KBM-7 (cell line): Measurements from ENCODE around the gene VSTM1.
A peak's percentile ranks its signal among the peaks of the same experiment; 100 is the strongest.
"Not testable (repeated sequence)": the region's sequence is repeated elsewhere in the genome, so short reads cannot be mapped to it uniquely, and the experiment has no call there.

ENCODE experiments used
- DNase-seq: peaks from one replicate; pipeline ENCODE4 v3.0.0-alpha.2; 2015
- in situ Hi-C: fragments of 300-500 bp; cut with MboI; formaldehyde crosslinking; loops from 2 replicates; pipeline ENCODE4 v1.14.3; 2020; ENCODE audit warnings: low sequenced_read_pairs, low pct_unique_long_range_greater_than_20kb, mixed read lengths

Gene VSTM1, protein sequence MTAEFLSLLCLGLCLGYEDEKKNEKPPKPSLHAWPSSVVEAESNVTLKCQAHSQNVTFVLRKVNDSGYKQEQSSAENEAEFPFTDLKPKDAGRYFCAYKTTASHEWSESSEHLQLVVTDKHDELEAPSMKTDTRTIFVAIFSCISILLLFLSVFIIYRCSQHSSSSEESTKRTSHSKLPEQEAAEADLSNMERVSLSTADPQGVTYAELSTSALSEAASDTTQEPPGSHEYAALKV

DNA sequence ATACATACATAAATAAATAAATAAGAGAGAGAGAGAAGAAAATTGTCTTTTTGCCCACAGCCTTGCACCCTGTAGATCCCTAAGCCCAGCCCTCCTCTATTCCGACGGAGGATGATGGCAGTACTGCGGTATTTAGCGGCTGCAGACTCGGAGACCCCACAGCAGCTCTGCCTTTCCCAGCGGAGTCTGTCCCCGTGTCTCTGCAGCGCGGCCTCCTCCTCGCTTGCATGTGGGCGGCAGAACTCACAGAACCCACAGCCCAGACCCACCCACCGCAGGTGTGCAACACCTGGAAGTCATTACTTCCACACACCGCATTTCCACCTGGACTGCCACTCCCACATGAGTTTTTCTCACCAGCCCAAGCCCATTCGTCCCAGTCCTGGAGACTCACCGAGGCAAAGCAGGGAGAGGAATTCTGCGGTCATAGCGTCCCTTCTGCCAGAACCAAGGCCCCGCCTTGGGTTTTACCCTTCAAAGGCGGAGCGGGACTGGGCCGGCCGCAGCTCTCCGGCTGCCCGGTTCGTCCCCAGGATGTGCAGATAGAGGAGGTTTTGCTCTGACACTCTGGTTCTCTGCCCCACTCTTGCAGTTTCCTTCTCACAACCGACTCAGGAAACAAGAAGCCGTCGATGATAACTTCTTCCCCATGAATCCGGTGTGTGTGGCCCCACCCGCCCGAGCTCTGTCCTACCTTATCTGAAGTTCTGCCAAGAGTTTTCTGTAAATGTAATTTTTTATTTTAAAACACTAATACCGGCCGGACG lies at the start of gene VSTM1:
Gene VSTM1, minus strand, starts transcription at position 548 of the 767 bp plus-strand sequence. Its CDS starts 120 bp downstream, at position 428.
- no peak for DNase-seq
- in situ Hi-C loops = no loop called here

DNA sequence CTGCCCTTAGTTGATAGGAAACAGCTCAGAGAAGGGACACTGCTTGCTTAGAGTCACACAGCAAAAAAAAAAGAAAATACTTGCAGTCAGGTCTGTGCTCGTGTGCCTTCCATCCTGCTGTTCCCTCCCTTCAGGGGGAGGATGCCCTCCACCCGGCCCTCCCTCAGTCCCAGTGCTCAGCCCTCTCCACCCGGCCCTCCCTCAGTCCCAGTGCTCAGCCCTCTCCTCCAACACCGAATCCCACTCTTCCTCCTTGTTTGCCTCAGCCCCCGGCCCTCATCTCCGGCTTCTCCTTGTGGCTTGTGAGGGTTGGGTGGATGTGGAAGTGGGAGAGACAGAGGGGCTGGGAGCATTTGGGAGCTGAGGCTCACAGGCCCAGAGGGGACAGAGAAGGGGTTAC lies 46.0 kb upstream of the VSTM1 start:
- in situ Hi-C loops = no loop called here
- DNase-seq = no peak

DNA sequence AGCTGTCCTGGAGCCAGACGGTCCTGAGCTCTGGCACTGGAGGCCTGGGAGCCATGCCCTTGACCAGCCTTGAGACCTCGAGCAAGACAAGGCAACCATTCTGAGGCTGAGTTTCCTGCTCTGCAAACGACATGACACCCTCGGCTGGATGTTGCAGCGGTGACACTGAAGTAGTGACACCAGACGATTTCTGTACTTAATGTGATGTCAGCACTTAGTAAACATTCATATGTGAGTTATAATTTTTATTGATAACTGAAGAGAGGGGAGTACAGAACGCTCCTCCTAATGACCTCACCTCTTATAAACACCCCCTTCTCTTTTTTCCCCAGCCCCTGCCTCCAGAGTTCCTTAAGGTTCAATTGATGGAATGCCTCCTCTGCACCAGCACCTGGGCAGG lies 44.8 kb upstream of the VSTM1 start:
- in situ Hi-C loops = no loop called here
- DNase-seq = no peak

DNA sequence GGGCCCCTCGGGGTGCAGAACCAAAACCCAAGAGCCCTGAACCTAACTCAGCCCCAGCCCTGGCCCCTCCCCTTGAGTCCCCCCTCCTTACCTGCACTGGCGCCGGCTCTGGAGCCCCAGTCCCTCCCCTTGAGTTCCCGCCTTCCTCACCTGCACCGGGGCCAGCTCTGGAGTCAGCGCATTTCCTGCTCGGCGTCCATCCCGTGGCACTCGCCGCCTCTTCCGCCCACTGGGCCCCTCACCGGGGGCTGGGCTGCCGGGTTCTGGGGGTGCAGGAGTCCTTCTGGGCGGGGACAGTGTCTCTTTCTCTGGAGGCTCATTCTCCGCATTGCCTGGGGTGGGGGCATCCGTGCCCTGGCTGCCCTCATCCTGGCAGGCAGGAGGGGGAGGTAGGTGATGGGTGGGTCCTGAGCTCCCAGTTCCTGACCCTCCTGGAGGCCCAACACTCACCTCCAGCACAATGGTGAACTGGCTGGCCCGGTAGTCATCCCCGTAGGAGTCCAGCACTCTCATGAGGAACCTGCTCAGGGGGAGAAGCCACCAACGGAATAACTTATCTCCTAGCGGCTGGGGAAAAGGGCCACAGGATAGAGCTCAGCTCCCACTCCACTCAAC lies 44.3 kb upstream of the VSTM1 start:
- in situ Hi-C loops = no loop called here
- DNase-seq = no peak

DNA sequence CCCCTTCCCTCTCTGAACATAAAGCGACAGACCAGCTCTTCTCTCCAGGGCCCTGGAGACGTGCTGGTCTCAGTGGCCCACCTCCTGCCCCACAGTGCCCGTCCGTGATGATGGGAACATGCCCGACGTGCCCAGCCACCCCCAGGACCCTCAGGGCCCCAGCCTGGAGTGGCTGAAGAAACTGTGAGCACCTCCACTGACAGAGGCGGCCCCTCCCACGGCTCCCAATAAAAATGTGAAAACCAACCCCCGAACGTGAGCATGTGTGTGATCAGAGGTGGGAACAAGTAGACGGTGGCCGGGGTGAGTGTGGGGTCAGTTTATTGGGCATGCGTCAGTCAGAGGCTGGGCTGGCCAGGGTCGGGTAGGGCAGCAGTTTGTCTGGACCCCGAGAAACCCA lies 43.0 kb upstream of the VSTM1 start:
- in situ Hi-C loops = no loop called here

DNA sequence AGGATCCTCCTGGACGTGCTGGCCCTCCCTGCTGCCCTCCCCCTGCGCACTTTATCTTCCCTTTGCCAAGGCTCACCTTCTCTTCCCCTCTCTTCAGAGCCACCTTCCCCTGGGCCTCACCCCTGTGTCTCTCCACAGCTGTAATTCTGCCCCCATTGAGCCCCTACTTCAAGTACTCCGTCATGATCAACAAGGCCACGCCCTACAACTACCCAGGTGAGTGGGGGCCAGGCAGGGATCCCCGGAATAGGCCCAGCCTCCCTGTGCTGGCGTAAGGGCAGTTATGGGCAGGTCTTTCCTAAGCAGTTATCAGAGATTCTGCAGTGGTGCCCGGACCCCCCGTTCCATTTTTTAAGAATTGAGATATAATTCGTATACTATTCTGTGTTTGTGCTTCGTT lies 42.1 kb upstream of the VSTM1 start:
- in situ Hi-C loops = no loop called here
- no peak for DNase-seq

More for the DNA sequence above, 43.0 kb upstream of the VSTM1 start:
- no peak for DNase-seq

DNA sequence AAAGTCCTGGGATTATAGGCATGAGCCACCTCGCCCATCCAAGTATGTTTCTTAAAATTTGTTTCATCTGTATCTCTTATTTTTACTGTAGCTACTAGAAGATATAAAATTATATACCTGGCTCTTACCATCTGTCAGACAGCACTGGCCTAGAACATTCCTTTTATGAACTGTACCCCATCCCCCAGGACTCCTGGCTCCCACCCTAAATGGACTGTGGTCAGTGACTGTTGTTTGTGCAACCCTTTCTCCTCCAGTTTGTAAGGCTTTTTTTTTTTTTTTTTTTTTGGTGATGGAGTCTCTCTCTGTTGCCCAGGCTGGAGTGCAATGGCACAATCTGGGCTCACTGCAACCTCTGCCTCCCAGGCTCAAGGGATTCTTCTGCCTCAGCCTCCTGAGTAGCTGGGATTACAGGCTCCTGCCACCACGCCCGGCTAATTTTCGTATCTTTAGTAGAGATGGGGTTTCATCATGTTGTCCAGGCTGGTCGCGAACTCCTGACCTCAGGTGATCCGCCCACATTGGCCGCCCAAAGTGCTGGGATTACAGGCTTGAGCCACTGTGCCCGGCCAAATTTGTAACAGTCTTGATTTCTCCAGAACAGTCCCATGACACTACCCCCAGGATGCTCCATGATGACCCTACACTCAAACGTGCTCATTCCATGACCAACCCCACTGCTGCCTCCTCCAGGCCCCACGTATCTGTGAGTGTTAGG lies 41.5 kb upstream of the VSTM1 start:
- no peak for DNase-seq
- in situ Hi-C loops = no loop called here

DNA sequence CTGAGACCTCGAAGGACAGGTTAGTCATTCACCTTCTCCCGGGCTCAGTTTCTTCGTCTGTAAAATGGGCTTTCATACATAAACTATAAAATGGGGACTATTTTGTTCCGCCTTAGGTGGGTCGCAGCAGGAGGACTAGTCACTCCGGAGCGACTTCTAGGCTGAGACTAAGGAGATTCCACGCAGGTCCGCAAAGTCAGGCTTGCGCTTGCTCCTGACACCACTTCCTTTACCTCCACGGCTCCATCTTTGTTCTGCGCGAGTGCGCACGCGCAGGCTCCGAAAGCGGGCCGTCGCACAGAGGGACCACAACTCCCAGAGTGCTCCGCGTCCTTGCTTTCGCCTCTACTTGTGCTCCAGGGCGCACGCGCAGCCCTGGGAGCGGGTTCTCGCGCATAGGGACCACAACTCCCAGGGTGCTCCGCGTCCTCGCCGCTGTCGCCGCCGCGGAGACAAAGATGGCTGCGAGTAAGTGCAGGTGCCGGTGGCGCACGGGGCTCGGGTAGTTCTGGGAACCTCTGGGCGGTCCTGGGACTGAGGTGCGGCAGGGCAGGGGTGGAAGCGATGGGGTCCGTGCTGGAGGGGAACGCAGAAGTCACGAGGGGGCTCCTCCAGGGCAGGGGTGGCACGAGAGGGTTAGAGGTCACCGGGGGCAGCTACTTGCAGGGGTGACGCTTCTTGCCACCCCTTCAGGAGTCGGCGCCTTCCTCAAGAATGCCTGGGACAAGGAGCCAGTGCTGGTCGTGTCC lies 38.9 kb upstream of the VSTM1 start, which contains the start of gene NDUFA3:
Gene NDUFA3, plus strand, starts transcription at position 435 of the 749 bp plus-strand sequence. Its CDS starts 24 bp downstream, at position 459.
- DNase-seq = peak; percentile 96
- in situ Hi-C loops = no loop called here

DNA sequence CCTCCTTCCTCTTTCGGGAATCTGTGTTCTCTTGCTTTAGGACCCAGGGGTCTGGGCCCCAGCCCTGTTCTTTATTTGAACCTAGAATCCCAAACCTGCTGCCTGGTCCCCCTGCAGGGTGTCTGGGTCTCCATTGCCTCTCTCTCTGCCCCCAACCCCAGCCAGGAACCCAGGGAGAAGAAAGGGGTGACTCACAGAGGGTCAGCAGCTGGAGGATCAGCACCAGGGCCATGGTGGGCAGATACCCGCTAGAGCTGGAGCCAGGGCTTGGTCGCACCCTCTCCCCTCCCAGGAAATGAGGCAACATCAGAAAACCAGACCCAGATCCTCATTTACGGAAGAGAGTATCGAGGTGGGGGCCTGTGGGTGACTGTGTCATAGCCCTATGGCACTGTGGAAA lies 36.9 kb upstream of the VSTM1 start, which contains the start of gene OSCAR:
Gene OSCAR, minus strand, starts transcription at position 243 of the 400 bp plus-strand sequence. Its CDS starts 11 bp downstream, at position 232.
- DNase-seq = no peak
- in situ Hi-C loops = no loop called here

DNA sequence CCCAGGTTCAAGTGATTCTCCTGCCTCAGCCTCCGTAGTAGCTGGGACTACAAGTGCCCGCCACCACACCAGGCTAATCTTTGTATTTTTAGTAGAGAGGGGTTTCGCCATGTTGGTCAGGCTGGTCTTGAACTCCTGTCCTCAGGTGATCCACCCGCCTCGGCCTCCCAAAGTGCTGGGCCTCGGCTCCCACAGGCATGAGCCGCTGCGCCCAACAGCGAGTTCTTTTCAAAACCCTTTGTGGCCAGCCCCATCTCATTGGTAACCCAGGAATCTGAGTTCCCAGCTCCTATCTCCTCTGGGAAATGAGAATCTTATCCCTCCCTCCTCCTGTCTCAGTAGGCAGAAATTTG lies 36.2 kb upstream of the VSTM1 start:
- DNase-seq, in situ Hi-C loops: not testable (repeated sequence)

DNA sequence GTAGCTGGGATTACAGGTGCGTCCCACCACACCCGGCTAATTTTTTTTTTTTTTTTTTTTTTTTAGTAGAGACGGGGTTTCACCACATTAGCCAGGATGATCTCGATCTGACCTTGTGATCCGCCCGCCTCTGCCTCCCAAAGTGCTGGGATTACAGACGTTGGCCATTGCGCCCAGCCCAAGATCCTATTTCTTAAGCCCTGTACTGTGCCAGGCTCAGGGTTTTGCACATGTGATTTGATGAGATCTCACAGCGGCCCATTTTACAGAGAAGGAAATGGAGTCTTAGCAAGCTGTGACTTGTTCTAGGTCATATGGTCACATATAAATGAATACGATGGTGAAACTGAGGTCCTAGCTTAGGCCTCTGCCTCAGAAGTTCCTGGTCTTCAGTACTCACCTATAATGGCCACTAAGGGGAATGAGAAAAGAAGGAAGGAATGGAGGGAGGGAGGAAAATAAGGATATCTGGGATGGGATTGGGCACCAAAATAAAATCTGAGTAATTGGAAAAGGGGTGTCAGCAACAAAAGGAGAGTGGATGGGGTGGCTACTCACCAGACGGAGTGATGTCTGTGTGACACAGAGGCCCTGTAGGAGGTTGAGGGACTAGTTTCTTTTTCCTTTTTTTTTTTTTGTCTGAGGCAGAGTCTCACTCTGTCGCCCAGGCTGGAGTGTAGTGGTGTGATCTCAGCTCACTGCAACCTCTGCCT lies 35.6 kb upstream of the VSTM1 start:
- DNase-seq = no peak
- in situ Hi-C loops = no loop called here

DNA sequence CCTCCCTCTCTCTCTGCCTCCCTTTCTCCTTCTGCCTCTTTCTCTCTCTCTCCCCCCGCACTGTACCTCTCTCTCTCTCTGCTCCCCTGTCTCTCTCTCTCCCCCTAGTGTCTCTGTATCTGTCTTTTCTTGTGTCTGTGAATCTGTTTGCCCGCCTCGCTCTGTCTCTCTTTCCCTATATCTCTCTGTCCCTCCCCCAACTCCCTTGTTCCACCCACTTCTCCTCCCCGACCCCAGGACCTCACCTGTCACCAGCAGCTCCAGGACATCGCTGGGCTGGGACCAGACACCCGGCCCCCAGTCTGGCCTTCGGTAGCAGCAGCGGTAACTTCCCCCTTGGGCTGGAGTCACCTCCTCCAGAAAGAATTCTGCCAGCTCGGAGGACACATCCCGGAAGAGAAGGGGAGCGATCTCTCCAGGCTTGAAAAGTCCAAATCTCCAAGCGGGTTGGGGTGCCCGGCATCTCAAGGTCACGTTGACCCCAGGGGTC lies 33.0 kb upstream of the VSTM1 start:
- in situ Hi-C loops = no loop called here
- DNase-seq = peak; percentile 65

DNA sequence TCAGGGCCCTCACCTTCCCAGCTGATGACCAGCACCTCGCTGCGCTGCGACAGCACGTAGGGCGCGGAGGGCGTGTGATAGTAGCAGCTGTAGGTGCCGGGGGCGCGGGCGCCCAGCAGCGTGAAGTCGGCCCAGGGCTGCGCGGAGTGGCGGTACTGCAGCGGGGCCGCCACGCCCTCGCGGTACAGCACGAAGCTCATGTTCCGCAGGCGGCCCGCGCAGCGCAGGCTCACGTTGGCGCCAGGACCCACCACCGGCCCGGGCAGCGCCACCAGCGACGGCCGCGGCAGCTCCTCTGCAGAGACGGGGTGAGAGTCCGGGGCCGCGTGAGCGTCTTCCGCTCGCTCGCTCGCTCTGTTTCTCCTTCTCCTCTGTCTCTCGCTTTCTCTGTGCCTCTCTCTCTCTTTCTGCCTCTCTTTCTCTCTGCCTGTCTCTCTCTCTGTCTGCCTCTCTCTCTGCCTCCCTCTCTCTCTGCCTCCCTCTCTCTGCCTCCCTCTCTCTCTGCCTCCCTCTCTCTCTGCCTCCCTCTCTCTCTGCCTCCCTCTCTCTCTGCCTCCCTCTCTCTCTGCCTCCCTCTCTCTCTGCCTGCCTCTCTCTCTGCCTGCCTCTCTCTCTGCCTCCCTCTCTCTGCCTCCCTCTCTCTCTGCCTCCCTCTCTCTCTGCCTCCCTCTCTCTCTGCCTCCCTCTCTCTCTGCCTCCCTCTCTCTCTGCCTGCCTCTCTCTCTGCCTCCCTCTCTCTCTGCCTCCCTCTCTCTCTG lies 32.3 kb upstream of the VSTM1 start:
- in situ Hi-C loops, DNase-seq: not testable (repeated sequence)

DNA sequence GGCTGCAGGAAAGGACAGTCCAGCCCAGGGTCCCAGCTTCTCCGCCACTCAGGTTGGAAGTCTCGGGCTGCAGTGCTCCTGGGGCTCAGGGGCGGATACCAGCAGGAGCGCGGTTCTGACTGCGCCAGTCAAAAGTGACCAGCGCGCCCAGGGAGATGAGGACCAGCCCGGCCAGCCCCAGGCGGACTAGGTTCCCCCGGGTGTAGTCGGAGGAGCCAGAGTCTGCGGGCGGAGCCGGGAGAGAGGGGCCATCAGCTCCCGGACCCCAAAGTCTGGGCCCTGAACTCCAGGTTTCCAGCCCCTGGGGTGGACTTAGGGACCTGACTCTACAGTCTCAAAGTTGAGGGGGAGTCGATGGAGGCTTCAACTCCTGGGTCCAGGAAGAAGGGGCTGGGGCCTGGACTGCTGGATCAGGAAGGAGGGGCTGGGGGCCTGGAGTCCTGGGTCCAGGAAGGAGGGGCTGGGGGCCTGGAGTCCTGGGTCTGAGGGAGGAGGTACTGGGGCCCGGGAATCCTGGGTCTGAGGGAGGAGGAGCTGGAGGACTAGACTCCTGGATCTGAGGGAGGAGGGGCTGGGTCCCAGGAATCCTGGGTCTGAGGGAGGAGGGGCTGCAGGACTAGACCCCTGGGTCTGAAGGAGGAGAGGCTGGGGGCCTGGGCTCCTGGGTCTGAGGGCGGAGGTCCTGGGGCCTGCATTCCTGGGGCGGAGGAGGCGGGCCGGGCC lies 31.6 kb upstream of the VSTM1 start:
- in situ Hi-C loops = no loop called here
- DNase-seq = no peak

DNA sequence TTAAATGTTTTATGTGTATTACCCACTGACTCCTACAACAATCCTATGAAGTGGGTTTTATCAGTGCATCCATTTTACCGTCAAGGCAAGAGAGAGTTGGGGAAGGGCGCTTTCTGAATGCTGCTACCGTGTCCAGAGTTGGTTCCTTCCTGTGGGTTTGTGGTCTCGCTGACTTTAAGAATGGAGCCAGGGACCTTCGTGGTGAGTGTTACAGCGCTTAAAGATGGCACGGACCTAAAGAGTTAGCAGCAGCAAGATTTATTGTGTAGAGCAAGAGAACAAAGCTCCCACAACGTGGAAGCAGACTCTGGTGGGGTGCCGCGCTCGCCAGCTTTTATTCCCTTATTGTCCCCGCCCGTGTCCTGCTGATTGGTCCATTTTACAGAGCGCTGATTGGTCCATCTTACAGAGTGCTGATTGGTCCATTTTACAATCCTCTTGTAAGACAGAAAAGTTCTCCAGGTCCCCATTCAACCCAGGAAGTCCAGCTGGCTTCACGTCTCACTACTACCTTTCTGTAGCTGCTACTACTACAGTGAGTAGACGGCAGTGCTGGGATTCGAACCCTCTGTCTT lies 30.8 kb upstream of the VSTM1 start:
- peak; percentile 37 for DNase-seq
- in situ Hi-C loops = no loop called here

DNA sequence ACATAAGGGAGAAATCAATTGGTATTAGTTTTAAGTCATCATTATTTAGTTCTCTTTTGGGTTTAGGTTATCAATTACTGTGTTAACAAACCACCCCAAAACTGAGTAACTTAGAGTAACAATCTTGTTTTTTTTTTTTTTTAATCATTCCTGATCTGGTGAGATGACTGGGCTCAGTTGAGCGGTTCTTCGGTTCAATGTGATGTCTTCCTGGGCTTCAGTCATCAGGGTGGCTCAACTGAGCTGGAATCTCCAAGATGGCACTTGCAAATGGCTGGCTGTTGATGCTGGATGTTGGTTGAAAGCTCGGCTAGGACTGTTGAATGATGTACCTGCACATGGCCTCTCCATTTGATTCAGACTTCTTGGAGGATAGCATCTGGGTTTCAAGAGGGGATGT lies 20.7 kb upstream of the VSTM1 start:
- DNase-seq = no peak
- in situ Hi-C loops = no loop called here

DNA sequence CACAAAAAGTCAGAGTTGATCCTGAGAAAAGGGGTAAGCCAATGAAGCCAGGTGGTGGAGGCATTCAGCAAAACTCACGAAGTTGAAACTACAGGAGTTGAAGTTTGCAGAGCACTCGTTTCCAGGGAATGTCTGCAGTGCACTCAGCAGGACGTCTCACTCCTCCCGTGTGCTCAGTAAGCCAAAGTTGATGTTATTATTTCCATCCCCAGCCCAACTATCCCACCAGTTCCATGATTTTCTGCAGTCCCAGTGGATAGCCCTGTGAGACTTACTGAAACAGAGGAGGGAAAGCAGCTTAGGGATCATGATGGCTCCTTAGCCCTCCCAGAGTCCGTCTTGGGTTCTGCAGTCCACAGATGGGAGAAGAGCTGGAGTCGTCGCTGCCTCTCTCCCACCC lies 17.3 kb upstream of the VSTM1 start, which contains the start of gene TARM1:
Gene TARM1, minus strand, starts transcription at position 334 of the 400 bp plus-strand sequence. Its CDS starts 25 bp downstream, at position 309.
- in situ Hi-C loops = no loop called here
- no peak for DNase-seq
